Measurements from ENCODE around the gene SH3PXD2A.

SH3PXD2A gene

DNA sequence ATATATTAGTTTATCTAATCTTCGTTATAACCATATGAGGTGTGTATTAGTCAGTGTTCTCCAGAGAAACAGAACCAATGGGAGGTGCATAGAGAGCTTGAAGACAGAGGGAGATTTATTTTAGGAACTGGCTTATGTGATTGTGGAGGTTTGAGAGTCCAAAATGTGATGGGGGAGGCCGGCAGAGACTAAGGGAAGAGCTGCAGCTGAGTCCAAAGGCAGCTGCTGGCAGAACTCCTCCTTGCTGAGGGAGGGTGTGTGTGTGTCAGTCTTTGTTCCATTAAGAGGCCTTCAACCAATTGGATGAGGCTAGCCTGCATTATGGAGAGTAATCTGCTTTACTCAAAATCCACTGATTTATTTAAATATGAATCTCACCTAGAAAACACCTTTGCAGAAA is 165.1 kb downstream of the SH3PXD2A start:
- Histone ChIP-seq H3K27ac (ENCODE audit: extremely low read depth, low read depth, low read length) (no peak overlapping the region), H3K9me3 (ENCODE audit: control insufficient read depth, insufficient read depth, low read depth, low read length) (no peaks in the 10 kb centered on the region), H3K4me3 (ENCODE audit: low read depth, low read length) (no peak overlapping the region), H3K4me1 (ENCODE audit: control insufficient read depth, insufficient read depth, low read length) (no peaks in the 10 kb centered on the region; the same call in 1 of the 2 replicates), H3K36me3 (ENCODE audit: control insufficient read depth in 2 of 2, insufficient read depth in 1 of 2, low read length in 2 of 2) (no peaks in the 10 kb centered on the region)
- ChIA-PET CTCF (interaction anchor here (0.5 to 2.3 kb wide), 5 partner anchors 24 to 271 kb away, joined by 3 to 12 read pairs (median 4); no protein-coding TSS in a partner anchor), POLR2A (no interaction called here)
- TF ChIP-seq, protein P1, sequence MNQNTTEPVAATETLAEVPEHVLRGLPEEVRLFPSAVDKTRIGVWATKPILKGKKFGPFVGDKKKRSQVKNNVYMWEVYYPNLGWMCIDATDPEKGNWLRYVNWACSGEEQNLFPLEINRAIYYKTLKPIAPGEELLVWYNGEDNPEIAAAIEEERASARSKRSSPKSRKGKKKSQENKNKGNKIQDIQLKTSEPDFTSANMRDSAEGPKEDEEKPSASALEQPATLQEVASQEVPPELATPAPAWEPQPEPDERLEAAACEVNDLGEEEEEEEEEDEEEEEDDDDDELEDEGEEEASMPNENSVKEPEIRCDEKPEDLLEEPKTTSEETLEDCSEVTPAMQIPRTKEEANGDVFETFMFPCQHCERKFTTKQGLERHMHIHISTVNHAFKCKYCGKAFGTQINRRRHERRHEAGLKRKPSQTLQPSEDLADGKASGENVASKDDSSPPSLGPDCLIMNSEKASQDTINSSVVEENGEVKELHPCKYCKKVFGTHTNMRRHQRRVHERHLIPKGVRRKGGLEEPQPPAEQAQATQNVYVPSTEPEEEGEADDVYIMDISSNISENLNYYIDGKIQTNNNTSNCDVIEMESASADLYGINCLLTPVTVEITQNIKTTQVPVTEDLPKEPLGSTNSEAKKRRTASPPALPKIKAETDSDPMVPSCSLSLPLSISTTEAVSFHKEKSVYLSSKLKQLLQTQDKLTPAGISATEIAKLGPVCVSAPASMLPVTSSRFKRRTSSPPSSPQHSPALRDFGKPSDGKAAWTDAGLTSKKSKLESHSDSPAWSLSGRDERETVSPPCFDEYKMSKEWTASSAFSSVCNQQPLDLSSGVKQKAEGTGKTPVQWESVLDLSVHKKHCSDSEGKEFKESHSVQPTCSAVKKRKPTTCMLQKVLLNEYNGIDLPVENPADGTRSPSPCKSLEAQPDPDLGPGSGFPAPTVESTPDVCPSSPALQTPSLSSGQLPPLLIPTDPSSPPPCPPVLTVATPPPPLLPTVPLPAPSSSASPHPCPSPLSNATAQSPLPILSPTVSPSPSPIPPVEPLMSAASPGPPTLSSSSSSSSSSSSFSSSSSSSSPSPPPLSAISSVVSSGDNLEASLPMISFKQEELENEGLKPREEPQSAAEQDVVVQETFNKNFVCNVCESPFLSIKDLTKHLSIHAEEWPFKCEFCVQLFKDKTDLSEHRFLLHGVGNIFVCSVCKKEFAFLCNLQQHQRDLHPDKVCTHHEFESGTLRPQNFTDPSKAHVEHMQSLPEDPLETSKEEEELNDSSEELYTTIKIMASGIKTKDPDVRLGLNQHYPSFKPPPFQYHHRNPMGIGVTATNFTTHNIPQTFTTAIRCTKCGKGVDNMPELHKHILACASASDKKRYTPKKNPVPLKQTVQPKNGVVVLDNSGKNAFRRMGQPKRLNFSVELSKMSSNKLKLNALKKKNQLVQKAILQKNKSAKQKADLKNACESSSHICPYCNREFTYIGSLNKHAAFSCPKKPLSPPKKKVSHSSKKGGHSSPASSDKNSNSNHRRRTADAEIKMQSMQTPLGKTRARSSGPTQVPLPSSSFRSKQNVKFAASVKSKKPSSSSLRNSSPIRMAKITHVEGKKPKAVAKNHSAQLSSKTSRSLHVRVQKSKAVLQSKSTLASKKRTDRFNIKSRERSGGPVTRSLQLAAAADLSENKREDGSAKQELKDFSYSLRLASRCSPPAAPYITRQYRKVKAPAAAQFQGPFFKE (tag by site-specific recombination; IDR thresholded peaks at IDR 0.05; ENCODE audit: borderline replicate concordance) = no peak
- TF ChIP-seq ZNF664 (tag by site-specific recombination; IDR thresholded peaks at IDR 0.05) (0 out of 2 replicates have a peak, but pooled peaks have one; percentile 3), ZNF585B (tag by site-specific recombination; IDR thresholded peaks at IDR 0.05) (peak; percentile 74)

DNA sequence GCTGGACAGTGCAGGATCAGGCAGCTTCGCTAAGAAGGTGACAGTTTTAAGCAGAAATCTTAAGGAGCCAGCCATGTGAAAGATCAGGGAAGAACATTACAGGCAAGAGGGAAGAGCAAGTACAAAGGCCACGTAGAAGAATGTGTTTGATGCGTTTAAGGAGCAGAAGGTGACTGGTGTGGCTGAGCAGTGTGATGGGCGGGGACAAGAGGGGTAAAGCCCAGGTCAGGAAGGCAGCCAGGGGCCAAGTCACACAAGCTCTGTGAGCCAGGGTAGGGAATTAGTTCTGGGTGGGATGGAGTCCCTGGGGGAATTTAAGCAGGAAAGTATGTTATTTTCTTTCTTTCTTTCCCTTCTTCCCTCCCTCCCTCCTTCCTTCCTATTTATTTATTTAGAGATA is 166.9 kb downstream of the SH3PXD2A start:
- no peak for TF ChIP-seq ZNF768 (tag by site-specific recombination; IDR thresholded peaks at IDR 0.05)
- TF ChIP-seq ZNF350 (tag by site-specific recombination; IDR thresholded peaks at IDR 0.05) = no peak
- no peak for TF ChIP-seq ZNF157 (tag by site-specific recombination; IDR thresholded peaks at IDR 0.05)
- TF ChIP-seq ZNF664 (tag by site-specific recombination; IDR thresholded peaks at IDR 0.05) = no peak
- TF ChIP-seq ZNF223 (tag by site-specific recombination; IDR thresholded peaks at IDR 0.05) = no peak
- no peak for TF ChIP-seq ZNF184 (tag by site-specific recombination; IDR thresholded peaks at IDR 0.05)
- TF ChIP-seq ZNF623 (tag by site-specific recombination; IDR thresholded peaks at IDR 0.05) = no peak
- no peak for TF ChIP-seq KLF8 (tag by site-specific recombination; IDR thresholded peaks at IDR 0.05)
- TF ChIP-seq, protein P2, sequence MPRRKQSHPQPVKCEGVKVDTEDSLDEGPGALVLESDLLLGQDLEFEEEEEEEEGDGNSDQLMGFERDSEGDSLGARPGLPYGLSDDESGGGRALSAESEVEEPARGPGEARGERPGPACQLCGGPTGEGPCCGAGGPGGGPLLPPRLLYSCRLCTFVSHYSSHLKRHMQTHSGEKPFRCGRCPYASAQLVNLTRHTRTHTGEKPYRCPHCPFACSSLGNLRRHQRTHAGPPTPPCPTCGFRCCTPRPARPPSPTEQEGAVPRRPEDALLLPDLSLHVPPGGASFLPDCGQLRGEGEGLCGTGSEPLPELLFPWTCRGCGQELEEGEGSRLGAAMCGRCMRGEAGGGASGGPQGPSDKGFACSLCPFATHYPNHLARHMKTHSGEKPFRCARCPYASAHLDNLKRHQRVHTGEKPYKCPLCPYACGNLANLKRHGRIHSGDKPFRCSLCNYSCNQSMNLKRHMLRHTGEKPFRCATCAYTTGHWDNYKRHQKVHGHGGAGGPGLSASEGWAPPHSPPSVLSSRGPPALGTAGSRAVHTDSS (tag by site-specific recombination; IDR thresholded peaks at IDR 0.05) = no peak
- TF ChIP-seq ZNF571 (tag by site-specific recombination; IDR thresholded peaks at IDR 0.05) = no peak
- no peak for TF ChIP-seq ZNF214 (tag by site-specific recombination; IDR thresholded peaks at IDR 0.05; ENCODE audit: borderline replicate concordance)
- no peak for TF ChIP-seq ZNF624 (tag by site-specific recombination; IDR thresholded peaks at IDR 0.05)
- no peak for TF ChIP-seq ZNF473 (tag by site-specific recombination; IDR thresholded peaks at IDR 0.05)
- TF ChIP-seq IKZF3 (tag by site-specific recombination; IDR thresholded peaks at IDR 0.05) = no peak
- no peak for TF ChIP-seq ZBTB17 (tag by site-specific recombination; IDR thresholded peaks at IDR 0.05)
- TF ChIP-seq ZBTB20 (tag by site-specific recombination; IDR thresholded peaks at IDR 0.05) = no peak
- no peak for TF ChIP-seq OVOL3 (tag by site-specific recombination; IDR thresholded peaks at IDR 0.05)
- no peaks in the 10 kb centered on the region for H3K36me3 ChIP-seq (ENCODE audit: control insufficient read depth in 2 of 2, insufficient read depth in 1 of 2, low read length in 2 of 2)
- ChIA-PET CTCF (interaction anchor here (0.5 kb wide), 1 partner anchor 287 kb away, joined by 6 read pairs; no protein-coding TSS in a partner anchor), POLR2A (no interaction called here)
- H3K9me3 ChIP-seq (ENCODE audit: control insufficient read depth, insufficient read depth, low read depth, low read length) = no peaks in the 10 kb centered on the region
- H3K27ac ChIP-seq (ENCODE audit: extremely low read depth, low read depth, low read length) = no peak overlapping the region
- H3K4me1 ChIP-seq (ENCODE audit: control insufficient read depth, insufficient read depth, low read length) = no peaks in the 10 kb centered on the region; the same call in 1 of the 2 replicates
- H3K4me3 ChIP-seq (ENCODE audit: low read depth, low read length) = no peak overlapping the region
